Stomach (tissue), 9 donors: ENCODE measurements around the gene PPP2R2B. TPM values are rescaled to one million over a fixed set of nuclear protein-coding genes. Genes with fewer than 3 reads are reported as not detected.

Experiments
- DNase-seq, 2 donors: peaks; one replicate each; pipeline versions ENCODE4 v3.0.0 to v3.0.0-alpha.2; 2013 to 2019
- H3K27ac ChIP-seq, 5 donors: fragments of 200-600 bp in 4 of 5; sonication (generic) in 4 of 5; one replicate each; pipeline ENCODE4 v1.5.1; 2013 to 2019; ENCODE audit warnings: mild to moderate bottlenecking in 1 of 5, moderate library complexity in 1 of 5
- H3K27me3 ChIP-seq, 3 donors: fragments of 200-600 bp; sonication (generic); one replicate each; pipeline ENCODE4 v1.5.1; 2017 to 2019; ENCODE audit warnings: mixed run types in 1 of 3
- H3K36me3 ChIP-seq, 4 donors: fragments of 200-600 bp; sonication (generic); 1 replicate in 3 of 4; 2 replicates in 1 of 4; pipeline ENCODE4 v1.5.1; 2016 to 2019
- H3K4me1 ChIP-seq, 4 donors: fragments of 200-600 bp; sonication (generic); one replicate each; pipeline ENCODE4 v1.5.1; 2016 to 2019
- H3K4me3 ChIP-seq, 4 donors: fragments of 200-600 bp; sonication (generic) in 3 of 4; one replicate each; pipeline ENCODE4 v1.5.1; 2016 to 2019; ENCODE audit warnings: mild to moderate bottlenecking in 1 of 4
- H3K9me3 ChIP-seq, 4 donors: fragments of 200-600 bp; sonication (generic); one replicate each; pipeline ENCODE4 v1.5.1; 2016 to 2019
- EP300 ChIP-seq: sonication (generic); formaldehyde crosslinking; IDR thresholded peaks from one replicate; pipeline ENCODE4 v1.6.1; 2017; ENCODE audit warnings: antibody characterized with exemption
- POLR2A ChIP-seq, 4 donors: fragments of 450-650 bp; IDR thresholded peaks; one replicate each; pipeline ENCODE4 v1.6.1; 2016; ENCODE audit warnings: antibody characterized with exemption in 4 of 4, control low read depth in 2 of 4, mild to moderate bottlenecking in 1 of 4, moderate library complexity in 1 of 4
- POLR2AphosphoS5 ChIP-seq, 3 donors: sonication (generic); formaldehyde crosslinking; IDR thresholded peaks; one replicate each; pipeline ENCODE4 v1.6.1; 2016; ENCODE audit warnings: antibody characterized with exemption in 3 of 3
- WGBS, 5 donors: extraction: QIAGEN DNeasy Blood & Tissue Kit in 3 of 5; methylation state at CpG; one replicate each; pipeline versions ENCODE4 v1.1.5 to v1.1.7; 2013 to 2018; 5-methylcytosine and 5-hydroxymethylcytosine counted together
- intact Hi-C: fragments of 100-400 bp; cut with DNase I; formaldehyde crosslinking; loops from one replicate; pipeline ENCODE4 v1.15.1; 2023; ENCODE audit warnings: low total_unique reads
- polyA plus RNA-seq, 3 donors: library from polyadenylated mRNA; stranded (reverse); fragments of 200-250 nt; gene quantifications; one replicate each; pipeline ENCODE4 v1.2.3, GENCODE V29; 2013
- total RNA-seq, 5 donors: library from RNA; depleted of rRNA; stranded (reverse); fragments of >200 nt; gene quantifications; one replicate each; pipeline versions ENCODE4 v1.1.0 to v1.2.3, GENCODE V29; 2014 to 2016
- TF ChIP-seq, protein P1 (sequence below), 7 experiments: fragments of 450-650 bp in 4 of 7; fragments of 200-600 bp in 3 of 7; sonication (generic) in 3 of 7; IDR thresholded peaks; one replicate each; pipeline ENCODE4 v1.5.1; 2016 to 2019; ENCODE audit warnings: antibody characterized with exemption in 7 of 7, control low read depth in 2 of 7, mild to moderate bottlenecking in 1 of 7
- donor health status: healthy with polysubstance abuse.
- donor health status: Bipolar disorder and iron deficiency.
- donor health status: healthy.

PPP2R2B gene
- total and polyA plus RNA-seq, 8 donors, result under 0.01 to 4.6 (median 0.75) TPM; not detected in 1

DNA sequence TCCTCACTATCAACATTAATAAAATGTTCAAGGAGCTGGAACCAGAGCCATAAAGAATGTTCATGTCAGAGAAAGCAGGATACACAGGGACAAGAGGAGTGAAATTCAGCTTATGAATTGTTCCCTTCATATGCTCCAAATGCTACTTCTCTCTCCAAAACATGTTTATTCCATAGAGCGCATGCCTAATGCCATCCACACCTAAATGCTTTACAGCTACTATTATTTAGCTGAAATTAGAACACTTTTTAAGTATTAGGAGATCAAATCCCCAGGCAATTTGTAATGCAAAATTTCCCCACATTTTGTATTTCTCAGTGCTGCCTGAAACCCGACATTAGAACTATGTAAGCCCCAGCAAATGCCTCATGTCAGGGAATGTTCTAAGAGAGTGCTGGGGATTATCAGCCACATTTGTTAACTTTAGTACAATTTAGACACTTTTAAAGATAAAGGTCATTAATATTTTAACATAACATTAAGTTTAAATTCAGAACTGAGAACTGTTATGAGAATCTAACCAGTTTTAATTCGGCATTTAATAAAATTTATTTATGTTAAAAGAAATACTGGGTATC lies 75.5 kb downstream of the PPP2R2B start:
- no peak for DNase-seq
- peaks cover 0 to 5% (median 2%) of the 10 kb centered on the region in 4 donors for H3K4me1 ChIP-seq
- H3K27ac ChIP-seq, result no peak overlapping the region
- no peaks in the 10 kb centered on the region for H3K36me3 ChIP-seq
- 62 to 75% (median 72%) methylated on average over 3 of the region's 3 CpGs for WGBS, 5 donors
- no peaks in the 10 kb centered on the region for H3K27me3 ChIP-seq
- H3K9me3 ChIP-seq, result no peaks in the 10 kb centered on the region
- H3K4me3 ChIP-seq, result no peak overlapping the region
- TF ChIP-seq EP300, result no peak
- TF ChIP-seq POLR2A (IDR thresholded peaks at IDR 0.05), result no peak
- no peak for TF ChIP-seq POLR2AphosphoS5 (IDR thresholded peaks at IDR 0.05)
- TF ChIP-seq, protein P1, sequence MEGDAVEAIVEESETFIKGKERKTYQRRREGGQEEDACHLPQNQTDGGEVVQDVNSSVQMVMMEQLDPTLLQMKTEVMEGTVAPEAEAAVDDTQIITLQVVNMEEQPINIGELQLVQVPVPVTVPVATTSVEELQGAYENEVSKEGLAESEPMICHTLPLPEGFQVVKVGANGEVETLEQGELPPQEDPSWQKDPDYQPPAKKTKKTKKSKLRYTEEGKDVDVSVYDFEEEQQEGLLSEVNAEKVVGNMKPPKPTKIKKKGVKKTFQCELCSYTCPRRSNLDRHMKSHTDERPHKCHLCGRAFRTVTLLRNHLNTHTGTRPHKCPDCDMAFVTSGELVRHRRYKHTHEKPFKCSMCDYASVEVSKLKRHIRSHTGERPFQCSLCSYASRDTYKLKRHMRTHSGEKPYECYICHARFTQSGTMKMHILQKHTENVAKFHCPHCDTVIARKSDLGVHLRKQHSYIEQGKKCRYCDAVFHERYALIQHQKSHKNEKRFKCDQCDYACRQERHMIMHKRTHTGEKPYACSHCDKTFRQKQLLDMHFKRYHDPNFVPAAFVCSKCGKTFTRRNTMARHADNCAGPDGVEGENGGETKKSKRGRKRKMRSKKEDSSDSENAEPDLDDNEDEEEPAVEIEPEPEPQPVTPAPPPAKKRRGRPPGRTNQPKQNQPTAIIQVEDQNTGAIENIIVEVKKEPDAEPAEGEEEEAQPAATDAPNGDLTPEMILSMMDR (IDR thresholded peaks at IDR 0.05), result no peak
- intact Hi-C loops, result no loop called here

DNA sequence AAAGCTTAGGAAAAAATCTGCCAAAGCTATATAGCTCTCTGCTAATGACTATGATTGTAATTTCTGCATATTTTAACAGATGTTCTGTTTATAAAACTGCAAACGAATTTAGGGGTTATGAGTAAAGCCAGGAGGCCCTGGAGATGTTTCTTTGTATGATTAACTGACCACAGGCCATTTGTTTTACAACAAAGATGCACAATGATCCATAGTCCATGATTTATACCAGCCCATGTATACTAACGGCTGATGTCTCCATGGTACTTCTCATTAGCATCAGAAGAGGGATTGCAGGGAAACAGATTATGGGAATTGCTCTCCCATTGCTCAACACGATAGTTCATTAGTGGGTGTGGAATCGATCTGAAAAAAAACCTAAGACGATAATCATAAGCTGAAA lies 78.9 kb downstream of the PPP2R2B start:
- Histone ChIP-seq H3K27me3 (no peaks in the 10 kb centered on the region), H3K9me3 (no peaks in the 10 kb centered on the region), H3K4me1 (peaks cover 0 to 18% (median 5%) of the 10 kb centered on the region in 4 donors), H3K27ac (no peak overlapping the region), H3K36me3 (no peaks in the 10 kb centered on the region), H3K4me3 (no peak overlapping the region)
- DNase-seq, result no peak
- intact Hi-C loops, result no loop called here
- TF ChIP-seq, protein P1 (IDR thresholded peaks at IDR 0.05), result no peak
- TF ChIP-seq EP300 (no peak), POLR2A (IDR thresholded peaks at IDR 0.05) (no peak), POLR2AphosphoS5 (IDR thresholded peaks at IDR 0.05) (no peak)
- 73 to 81% (median 80%) methylated on average over 5 of the region's 5 CpGs for WGBS, 5 donors

DNA sequence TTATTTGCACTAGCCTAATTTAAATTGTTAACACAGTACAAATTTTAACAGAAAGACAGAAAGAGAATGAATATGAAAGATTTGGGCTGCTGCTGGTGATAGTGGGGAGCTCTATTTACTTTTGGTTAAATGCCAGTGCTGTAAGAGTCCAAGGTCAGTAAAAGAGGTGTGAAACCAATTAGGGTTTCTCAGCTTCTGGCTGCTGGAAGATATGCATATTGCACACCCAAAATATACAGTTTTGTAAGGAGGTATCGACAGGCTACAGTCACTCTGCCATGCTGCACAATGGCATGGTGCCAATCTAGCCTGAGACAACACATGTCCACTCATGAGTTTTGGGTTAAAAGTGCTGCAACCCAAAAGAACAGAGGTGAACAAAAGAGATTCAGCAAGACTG lies 79.3 kb downstream of the PPP2R2B start:
- Histone ChIP-seq H3K36me3 (no peaks in the 10 kb centered on the region), H3K4me1 (peaks cover 0 to 18% (median 5%) of the 10 kb centered on the region in 4 donors), H3K27me3 (no peaks in the 10 kb centered on the region), H3K27ac (no peak overlapping the region), H3K9me3 (no peaks in the 10 kb centered on the region), H3K4me3 (no peak overlapping the region)
- intact Hi-C loops, result no loop called here
- WGBS, 5 donors, result 25 to 53% (median 47%) methylated on average over 1 of the region's 1 CpG
- TF ChIP-seq, protein P1 (IDR thresholded peaks at IDR 0.05), result no peak
- TF ChIP-seq POLR2A (IDR thresholded peaks at IDR 0.05), result no peak
- TF ChIP-seq POLR2AphosphoS5 (IDR thresholded peaks at IDR 0.05), result no peak
- no peak for TF ChIP-seq EP300
- no peak for DNase-seq

DNA sequence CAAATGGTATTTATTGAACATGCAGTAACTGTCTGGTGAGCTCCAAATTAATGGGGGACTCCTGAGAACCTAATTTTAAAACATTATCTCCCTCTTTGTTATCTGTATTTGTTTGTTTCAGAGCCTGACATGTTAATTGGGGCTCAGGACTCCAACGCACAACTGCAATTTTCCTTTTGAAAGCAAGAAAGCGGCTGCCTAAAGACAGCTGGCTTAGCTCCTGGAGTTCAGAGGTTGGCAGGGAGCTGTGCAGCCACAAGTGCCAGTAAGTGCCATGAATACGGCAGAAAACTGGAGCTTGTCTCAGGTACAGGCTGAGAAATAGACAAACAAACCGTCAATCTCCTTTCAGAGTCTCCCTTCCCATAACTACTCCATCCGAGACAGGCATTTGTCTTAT lies 80.9 kb downstream of the PPP2R2B start:
- Histone ChIP-seq H3K36me3 (no peaks in the 10 kb centered on the region), H3K4me3 (no peak overlapping the region), H3K27me3 (no peaks in the 10 kb centered on the region), H3K9me3 (no peaks in the 10 kb centered on the region), H3K4me1 (peaks cover 0 to 18% (median 5%) of the 10 kb centered on the region in 4 donors), H3K27ac (no peak overlapping the region)
- intact Hi-C loops, result no loop called here
- TF ChIP-seq POLR2AphosphoS5 (IDR thresholded peaks at IDR 0.05), result no peak
- TF ChIP-seq, protein P1 (IDR thresholded peaks at IDR 0.05), result no peak
- no peak for TF ChIP-seq POLR2A (IDR thresholded peaks at IDR 0.05)
- 48 to 55% (median 51%) methylated on average over 5 of the region's 5 CpGs for WGBS, 5 donors
- DNase-seq, result no peak
